VCaP (cell line): ENCODE data around the gene ROBO2.

Experiments
- H3K27ac ChIP-seq: fragments of 450-650 bp; 2 replicates; pipeline ENCODE4 v1.5.1; 2017
- TF ChIP-seq, protein P1 (sequence below): fragments of 450-650 bp; conservative IDR thresholded peaks from 2 replicates; pipeline ENCODE4 v1.5.1; 2017; ENCODE audit warnings: mild to moderate bottlenecking, moderate library complexity

ROBO2 gene

DNA sequence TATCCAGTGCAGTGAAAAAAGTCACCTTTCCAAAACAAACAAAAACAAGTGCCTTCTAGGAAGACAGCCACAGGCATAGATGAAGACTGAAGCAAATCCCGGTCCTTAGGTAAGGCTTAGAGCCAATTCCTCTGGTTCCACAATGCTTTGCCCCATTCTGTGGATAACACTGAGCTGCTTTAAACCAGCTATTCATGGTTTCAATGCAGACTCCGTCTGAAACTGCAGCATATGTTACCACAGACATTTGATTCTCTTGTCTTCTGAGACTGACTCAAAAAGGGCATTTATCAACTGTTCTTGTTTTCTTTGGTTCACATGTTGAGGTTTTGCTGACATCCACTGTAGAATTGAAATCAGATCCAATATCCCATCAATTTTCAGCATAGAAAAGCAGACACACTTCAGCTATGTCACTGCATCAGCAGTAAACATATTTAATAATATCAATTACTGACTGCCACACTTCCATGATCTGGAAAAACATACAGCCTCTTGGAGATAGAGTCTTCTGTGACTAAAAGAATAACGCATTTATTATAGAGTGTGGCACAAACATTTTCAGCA, 659.3 kb downstream of the ROBO2 start:
- TF ChIP-seq, protein P1, sequence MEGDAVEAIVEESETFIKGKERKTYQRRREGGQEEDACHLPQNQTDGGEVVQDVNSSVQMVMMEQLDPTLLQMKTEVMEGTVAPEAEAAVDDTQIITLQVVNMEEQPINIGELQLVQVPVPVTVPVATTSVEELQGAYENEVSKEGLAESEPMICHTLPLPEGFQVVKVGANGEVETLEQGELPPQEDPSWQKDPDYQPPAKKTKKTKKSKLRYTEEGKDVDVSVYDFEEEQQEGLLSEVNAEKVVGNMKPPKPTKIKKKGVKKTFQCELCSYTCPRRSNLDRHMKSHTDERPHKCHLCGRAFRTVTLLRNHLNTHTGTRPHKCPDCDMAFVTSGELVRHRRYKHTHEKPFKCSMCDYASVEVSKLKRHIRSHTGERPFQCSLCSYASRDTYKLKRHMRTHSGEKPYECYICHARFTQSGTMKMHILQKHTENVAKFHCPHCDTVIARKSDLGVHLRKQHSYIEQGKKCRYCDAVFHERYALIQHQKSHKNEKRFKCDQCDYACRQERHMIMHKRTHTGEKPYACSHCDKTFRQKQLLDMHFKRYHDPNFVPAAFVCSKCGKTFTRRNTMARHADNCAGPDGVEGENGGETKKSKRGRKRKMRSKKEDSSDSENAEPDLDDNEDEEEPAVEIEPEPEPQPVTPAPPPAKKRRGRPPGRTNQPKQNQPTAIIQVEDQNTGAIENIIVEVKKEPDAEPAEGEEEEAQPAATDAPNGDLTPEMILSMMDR: no peak
- H3K27ac ChIP-seq: no peak overlapping the region
